Panc1 (cell line): ENCODE data around the gene GDF7.

Experiments
- CTCF ChIP-seq: fragments of 450-650 bp; IDR thresholded peaks from 2 replicates; pipeline ENCODE4 v1.5.1; 2017; ENCODE audit warnings: mild to moderate bottlenecking
- REST ChIP-seq, 2 experiments: IDR thresholded peaks; 2 replicates each; pipeline ENCODE4 v1.6.1; 2011 to 2012; ENCODE audit warnings: low read depth in 2 of 2, control low read depth in 1 of 2, low read length in 1 of 2, mild to moderate bottlenecking in 1 of 2, moderate library complexity in 1 of 2; ENCODE audit not compliant: insufficient read depth in 1 of 2

- TF ChIP-seq CTCF: no peak
- no peak for TF ChIP-seq REST (IDR thresholded peaks at IDR 0.05; ENCODE audit: insufficient read depth in 1 of 2, low read depth in 2 of 2, low read length in 1 of 2)
Observed at GRCh38 chr2:20649976-20650375, 17.0 kb upstream of the GDF7 start.
